Stimulated activated CD8-positive, alpha-beta memory T cell treated with anti-CD3 and anti-CD28 coated beads, Interleukin-7, amount 100 ng/mL, for 1 hour (primary cell): Measurements from ENCODE around the gene DTNB.
"Not testable (repeated sequence)": the region's sequence is repeated elsewhere in the genome, so short reads cannot be mapped to it uniquely, and the experiment has no call there.

Experiments used
- DNase-seq, 2 donors: peaks; one replicate each; pipeline ENCODE4 v3.0.0-alpha.2; 2020; ENCODE audit warnings: low read depth in 2 of 2

DTNB gene

GRCh38 chr2:25632396-25632795, 41.0 kb downstream of the DTNB start:
- no peak for DNase-seq

GRCh38 chr2:25624635-25625034, 48.7 kb downstream of the DTNB start:
- DNase-seq = no peak

GRCh38 chr2:25623361-25623760, 50.0 kb downstream of the DTNB start:
- DNase-seq = no peak

GRCh38 chr2:25620711-25621110, 52.7 kb downstream of the DTNB start:
- no peak for DNase-seq

- DNase-seq = no peak
These were observed 53.3 kb downstream of the DTNB start for GRCh38 chr2:25620077-25620476.

- DNase-seq = no peak
These were observed 54.2 kb downstream of the DTNB start for GRCh38 chr2:25619185-25619584.

GRCh38 chr2:25618676-25619075, 54.7 kb downstream of the DTNB start:
- DNase-seq = no peak

- no peak for DNase-seq
These were observed 55.3 kb downstream of the DTNB start for GRCh38 chr2:25617948-25618646.

GRCh38 chr2:25615920-25616319, 57.5 kb downstream of the DTNB start:
- no peak for DNase-seq

- DNase-seq = no peak
These were observed 58.0 kb downstream of the DTNB start for GRCh38 chr2:25615386-25615785.

GRCh38 chr2:25614711-25615110, 58.7 kb downstream of the DTNB start:
- no peak for DNase-seq

- DNase-seq = no peak
These were observed 64.7 kb downstream of the DTNB start for GRCh38 chr2:25608718-25609117.

- no peak for DNase-seq
These were observed 66.5 kb downstream of the DTNB start for GRCh38 chr2:25606892-25607291.

- DNase-seq = no peak
These were observed 71.0 kb downstream of the DTNB start for GRCh38 chr2:25602333-25602723.

- DNase-seq = not testable (repeated sequence)
These were observed 71.6 kb downstream of the DTNB start for GRCh38 chr2:25601711-25602332.

GRCh38 chr2:25598911-25599310, 74.5 kb downstream of the DTNB start:
- DNase-seq = no peak

GRCh38 chr2:25598332-25598731, 75.0 kb downstream of the DTNB start:
- DNase-seq = no peak

- no peak for DNase-seq
These were observed 75.5 kb downstream of the DTNB start for GRCh38 chr2:25597881-25598280.

GRCh38 chr2:25596516-25597244, 76.7 kb downstream of the DTNB start:
- no peak for DNase-seq

- DNase-seq = no peak
These were observed 78.0 kb downstream of the DTNB start for GRCh38 chr2:25595393-25595792.

GRCh38 chr2:25594991-25595390, 78.4 kb downstream of the DTNB start:
- DNase-seq = no peak

- DNase-seq = no peak
These were observed 80.5 kb downstream of the DTNB start for GRCh38 chr2:25592766-25593292.
